Measurements from ENCODE around the gene CDKL1.

The CDKL1 gene

GRCh38 chr14:50350975-50351374 is 45.7 kb downstream of the CDKL1 start:
- FAIRE-seq (no peak), DNase-seq (ENCODE audit: insufficient read length, low spot score) (no peak)
- TF ChIP-seq SPI1 (IDR thresholded peaks at IDR 0.05; ENCODE audit: low read depth, low read length), result no peak
- TF ChIP-seq PAX5 (IDR thresholded peaks at IDR 0.05; ENCODE audit: insufficient read depth, low read length, severe bottlenecking), result no peak
- TF ChIP-seq POLR2AphosphoS5 (IDR thresholded peaks at IDR 0.05; ENCODE audit: low read depth, low read length), result no peak
- no peak for TF ChIP-seq TAF1 (IDR thresholded peaks at IDR 0.05; ENCODE audit: low read depth, low read length)
- TF ChIP-seq POU2F2 (IDR thresholded peaks at IDR 0.05; ENCODE audit: low read depth, low read length), result no peak
- no peak for TF ChIP-seq POLR2A (IDR thresholded peaks at IDR 0.05; ENCODE audit: low read depth, low read length)

- DNase-seq (ENCODE audit: insufficient read length, low spot score) (no peak), FAIRE-seq (no peak)
- no peak for TF ChIP-seq POLR2A (IDR thresholded peaks at IDR 0.05; ENCODE audit: low read depth, low read length)
Observed at GRCh38 chr14:50348933-50349332, 47.7 kb downstream of the CDKL1 start.

GRCh38 chr14:50347521-50347920 is 49.2 kb downstream of the CDKL1 start:
- DNase-seq (ENCODE audit: insufficient read length, low spot score) (no peak), FAIRE-seq (no peak)
- no peak for TF ChIP-seq POLR2AphosphoS5 (IDR thresholded peaks at IDR 0.05; ENCODE audit: low read depth, low read length)
- no peak for TF ChIP-seq POU2F2 (IDR thresholded peaks at IDR 0.05; ENCODE audit: low read depth, low read length)
- TF ChIP-seq PAX5 (IDR thresholded peaks at IDR 0.05; ENCODE audit: insufficient read depth, low read length, severe bottlenecking), result no peak
- no peak for TF ChIP-seq SPI1 (IDR thresholded peaks at IDR 0.05; ENCODE audit: low read depth, low read length)
- TF ChIP-seq POLR2A (IDR thresholded peaks at IDR 0.05; ENCODE audit: low read depth, low read length), result no peak
- no peak for TF ChIP-seq TAF1 (IDR thresholded peaks at IDR 0.05; ENCODE audit: low read depth, low read length)

GRCh38 chr14:50345846-50346422 is 50.7 kb downstream of the CDKL1 start:
- no peak for FAIRE-seq
- TF ChIP-seq SPI1 (IDR thresholded peaks at IDR 0.05; ENCODE audit: low read depth, low read length) (no peak), POLR2A (IDR thresholded peaks at IDR 0.05; ENCODE audit: low read depth, low read length) (no peak), TAF1 (IDR thresholded peaks at IDR 0.05; ENCODE audit: low read depth, low read length) (no peak), PAX5 (IDR thresholded peaks at IDR 0.05; ENCODE audit: insufficient read depth, low read length, severe bottlenecking) (no peak), POU2F2 (IDR thresholded peaks at IDR 0.05; ENCODE audit: low read depth, low read length) (no peak), POLR2AphosphoS5 (IDR thresholded peaks at IDR 0.05; ENCODE audit: low read depth, low read length) (no peak)

GRCh38 chr14:50344876-50345563 is 51.7 kb downstream of the CDKL1 start:
- no peak for DNase-seq (ENCODE audit: insufficient read length, low spot score)
- no peak for FAIRE-seq
- TF ChIP-seq POLR2AphosphoS5 (IDR thresholded peaks at IDR 0.05; ENCODE audit: low read depth, low read length) (no peak), POU2F2 (IDR thresholded peaks at IDR 0.05; ENCODE audit: low read depth, low read length) (no peak), TAF1 (IDR thresholded peaks at IDR 0.05; ENCODE audit: low read depth, low read length) (no peak), PAX5 (IDR thresholded peaks at IDR 0.05; ENCODE audit: insufficient read depth, low read length, severe bottlenecking) (no peak), POLR2A (IDR thresholded peaks at IDR 0.05; ENCODE audit: low read depth, low read length) (no peak), SPI1 (IDR thresholded peaks at IDR 0.05; ENCODE audit: low read depth, low read length) (no peak)

More at GRCh38 chr14:50345846-50346422, 50.7 kb downstream of the CDKL1 start:
- no peak for DNase-seq (ENCODE audit: insufficient read length, low spot score)

- no peak for DNase-seq (ENCODE audit: insufficient read length, low spot score)
- TF ChIP-seq POLR2AphosphoS5 (IDR thresholded peaks at IDR 0.05; ENCODE audit: low read depth, low read length), result no peak
- no peak for TF ChIP-seq TAF1 (IDR thresholded peaks at IDR 0.05; ENCODE audit: low read depth, low read length)
- no peak for TF ChIP-seq POLR2A (IDR thresholded peaks at IDR 0.05; ENCODE audit: low read depth, low read length)
- TF ChIP-seq PAX5 (IDR thresholded peaks at IDR 0.05; ENCODE audit: insufficient read depth, low read length, severe bottlenecking), result no peak
- TF ChIP-seq POU2F2 (IDR thresholded peaks at IDR 0.05; ENCODE audit: low read depth, low read length), result no peak
- no peak for TF ChIP-seq SPI1 (IDR thresholded peaks at IDR 0.05; ENCODE audit: low read depth, low read length)
- no peak for FAIRE-seq
Observed at GRCh38 chr14:50344116-50344775, 52.4 kb downstream of the CDKL1 start.

GRCh38 chr14:50343434-50343833 is 53.2 kb downstream of the CDKL1 start:
- no peak for TF ChIP-seq PAX5 (IDR thresholded peaks at IDR 0.05; ENCODE audit: insufficient read depth, low read length, severe bottlenecking)
- no peak for TF ChIP-seq POU2F2 (IDR thresholded peaks at IDR 0.05; ENCODE audit: low read depth, low read length)
- no peak for TF ChIP-seq TAF1 (IDR thresholded peaks at IDR 0.05; ENCODE audit: low read depth, low read length)
- no peak for TF ChIP-seq POLR2AphosphoS5 (IDR thresholded peaks at IDR 0.05; ENCODE audit: low read depth, low read length)
- TF ChIP-seq POLR2A (IDR thresholded peaks at IDR 0.05; ENCODE audit: low read depth, low read length), result no peak
- no peak for TF ChIP-seq SPI1 (IDR thresholded peaks at IDR 0.05; ENCODE audit: low read depth, low read length)
- DNase-seq (ENCODE audit: insufficient read length, low spot score) (no peak), FAIRE-seq (no peak)

- DNase-seq (ENCODE audit: insufficient read length, low spot score), result peak; percentile 54
- TF ChIP-seq POLR2AphosphoS5 (IDR thresholded peaks at IDR 0.05; ENCODE audit: low read depth, low read length) (no peak), SPI1 (IDR thresholded peaks at IDR 0.05; ENCODE audit: low read depth, low read length) (no peak), TAF1 (IDR thresholded peaks at IDR 0.05; ENCODE audit: low read depth, low read length) (no peak), PAX5 (IDR thresholded peaks at IDR 0.05; ENCODE audit: insufficient read depth, low read length, severe bottlenecking) (no peak), POLR2A (IDR thresholded peaks at IDR 0.05; ENCODE audit: low read depth, low read length) (no peak), POU2F2 (IDR thresholded peaks at IDR 0.05; ENCODE audit: low read depth, low read length) (no peak)
- peak; percentile 80 for FAIRE-seq
Observed at GRCh38 chr14:50342221-50343078, 54.2 kb downstream of the CDKL1 start.

- no peak for TF ChIP-seq POU2F2 (IDR thresholded peaks at IDR 0.05; ENCODE audit: low read depth, low read length)
- TF ChIP-seq TAF1 (IDR thresholded peaks at IDR 0.05; ENCODE audit: low read depth, low read length), result no peak
- TF ChIP-seq PAX5 (IDR thresholded peaks at IDR 0.05; ENCODE audit: insufficient read depth, low read length, severe bottlenecking), result no peak
- no peak for FAIRE-seq
Observed at GRCh38 chr14:50340963-50341362, 55.7 kb downstream of the CDKL1 start.

More at GRCh38 chr14:50340963-50341362, 55.7 kb downstream of the CDKL1 start:
- no peak for DNase-seq (ENCODE audit: insufficient read length, low spot score)

Measured in GM12891 (cell line).